Measurements from ENCODE around the gene ISL2. TPM values are rescaled to one million over a fixed set of nuclear protein-coding genes. Genes with fewer than 3 reads are reported as not detected.

The ISL2 gene
- total and polyA plus RNA-seq, 2 of the 4 experiments (the other 2 are of a cell fraction): 1.3 to 3.6 TPM

DNA sequence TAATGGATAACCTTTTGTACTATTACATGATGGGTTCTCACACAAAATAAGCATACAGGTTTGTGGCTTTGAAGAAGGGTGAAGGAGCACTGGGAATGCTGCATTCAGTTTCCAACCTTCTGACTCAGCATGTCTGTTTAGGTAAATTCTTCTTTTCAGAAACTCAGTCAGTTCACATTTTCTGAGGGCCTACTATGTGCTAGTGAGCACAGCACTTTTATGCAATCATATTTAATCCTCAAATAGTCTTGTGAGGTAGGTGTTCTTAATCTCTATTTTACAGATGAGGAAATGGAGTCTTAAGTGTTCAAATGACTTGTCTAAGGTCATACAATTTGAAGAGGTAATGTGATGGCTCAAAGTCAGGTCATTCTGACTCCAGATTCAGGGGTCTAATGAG is 41.2 kb downstream of the ISL2 start:
- no peak overlapping the region for H3K9ac ChIP-seq (ENCODE audit: low read depth, low read length)
- ATAC-seq (ENCODE audit: low read depth): no peak
- H2AK5ac ChIP-seq (ENCODE audit: low read depth, low read length): no peak overlapping the region
- H3K9me3 ChIP-seq (ENCODE audit: control insufficient read depth, insufficient read depth, low read length): no peaks in the 10 kb centered on the region
- intact Hi-C loops (cut with micrococcal nuclease): no loop called here
- H3K27me3 ChIP-seq (ENCODE audit: control insufficient read depth, insufficient read depth, low read length): no peaks in the 10 kb centered on the region
- no peak overlapping the region for H2BK20ac ChIP-seq (ENCODE audit: low read depth, low read length)
- H3K14ac ChIP-seq (replicated peaks; ENCODE audit: low read depth, low read length): no peak overlapping the region
- ChIA-PET POLR2A (ENCODE audit: unreplicated experiment) (no interaction called here), CTCF (no interaction called here)
- peaks cover 3% of the 10 kb centered on the region; the same call in 1 of the 2 replicates for H3K9me1 ChIP-seq (ENCODE audit: insufficient read depth, low read length)
- no peak overlapping the region for H3K4me3 ChIP-seq (ENCODE audit: insufficient read depth, low read depth, low read length)
- H3K4me2 ChIP-seq (ENCODE audit: low read depth, low read length): no peak overlapping the region
- TF ChIP-seq RCOR1 (IDR thresholded peaks at IDR 0.05; ENCODE audit: insufficient replicate concordance, low read length) (no peak), MAZ (IDR thresholded peaks at IDR 0.05; ENCODE audit: borderline replicate concordance, low read depth, low read length) (no peak), MAFK (IDR thresholded peaks at IDR 0.05; ENCODE audit: low read depth, low read length) (no peak)
- H3K4me1 ChIP-seq (ENCODE audit: control insufficient read depth, insufficient read depth, low read length): no peaks in the 10 kb centered on the region
- no peak overlapping the region for H2AFZ ChIP-seq (replicated peaks; ENCODE audit: low read length, poor library complexity)
- H4K5ac ChIP-seq (ENCODE audit: low read depth, low read length): no peak overlapping the region
- in situ Hi-C loops (cut with MboI; ENCODE audit: low sequenced_read_pairs): no loop called here
- H3K56ac ChIP-seq (ENCODE audit: extremely low read depth, insufficient read depth, low read length): no peak overlapping the region
- no peaks in the 10 kb centered on the region for H3K79me1 ChIP-seq (ENCODE audit: low read depth in 1 of 2, low read length in 2 of 2)
- no peak overlapping the region for H3K27ac ChIP-seq (ENCODE audit: insufficient read depth, low read length)
- H2BK15ac ChIP-seq (ENCODE audit: low read depth, low read length): no peak overlapping the region
- no TSS peak for BruUV-seq (replicated peaks)
- no peak overlapping the region for H3K18ac ChIP-seq (ENCODE audit: low read depth, low read length)
- dilution Hi-C loops (cut with HindIII; ENCODE audit: low sequenced_read_pairs, unreplicated experiment): no loop called here
- no peak overlapping the region for H4K91ac ChIP-seq (ENCODE audit: insufficient read depth, low read depth, low read length)
- no peak overlapping the region for H3K23ac ChIP-seq (ENCODE audit: low read depth, low read length)
- H4K20me1 ChIP-seq (ENCODE audit: insufficient read depth, low read length): no peaks in the 10 kb centered on the region
- H2AK9ac ChIP-seq (replicated peaks; ENCODE audit: low read depth, low read length, poor library complexity): no peak overlapping the region
- no peak for DNase-seq
- H3K36me3 ChIP-seq (ENCODE audit: control insufficient read depth, insufficient read depth, low read length): no peaks in the 10 kb centered on the region; the same call in 1 of the 2 replicates
- H4K8ac ChIP-seq (ENCODE audit: low read depth in 2 of 2, low read length in 2 of 2): no peak overlapping the region
- no peak overlapping the region for H2BK5ac ChIP-seq (ENCODE audit: low read depth, low read length, poor library complexity, severe bottlenecking)
- no peak overlapping the region for H2BK120ac ChIP-seq (ENCODE audit: low read depth, low read length)
- no peak overlapping the region for H3K4ac ChIP-seq (ENCODE audit: low read depth, low read length)
